ENCODE data around the gene FOXN1. TPM values are rescaled to one million over a fixed set of nuclear protein-coding genes. Genes with fewer than 3 reads are reported as not detected.
"Not testable (repeated sequence)": the region's sequence is repeated elsewhere in the genome, so short reads cannot be mapped to it uniquely, and the experiment has no call there.

Gene FOXN1
- total RNA-seq, 2 donors from 2014 or later: not detected

GRCh38 chr17:28520687-28521086 is 14.5 kb downstream of the FOXN1 start:
- peaks cover 18% of the 10 kb centered on the region for H3K27me3 Mint-ChIP-seq (ENCODE audit: insufficient read depth)
- H3K4me3 Mint-ChIP-seq: no peak overlapping the region
- no peak overlapping the region for H3K27ac Mint-ChIP-seq
- H3K9ac ChIP-seq (ENCODE audit: extremely low read depth, low read length, poor library complexity, severe bottlenecking): no peak overlapping the region
- H3K27ac ChIP-seq (ENCODE audit: low read depth, low read length): no peak overlapping the region
- peaks cover 9% of the 10 kb centered on the region for H3K9me3 Mint-ChIP-seq
- WGBS, 2 experiments (ENCODE audit: insufficient coverage in 1 of 2, insufficient read length in 1 of 2): 75 to 86% methylated on average over 5 to 6 of the region's 6 CpGs
- H3K4me1 Mint-ChIP-seq: no peaks in the 10 kb centered on the region
- H3K4me1 ChIP-seq (ENCODE audit: control insufficient read depth, insufficient read depth, low read length): no peaks in the 10 kb centered on the region
- H3K4me3 ChIP-seq (ENCODE audit: low read length): no peak overlapping the region
- peaks cover 7% of the 10 kb centered on the region for H3K27me3 ChIP-seq (ENCODE audit: control insufficient read depth, insufficient read depth, low read length, poor library complexity, severe bottlenecking)
- H3K9me3 ChIP-seq (ENCODE audit: control insufficient read depth, low read length): peaks cover 1% of the 10 kb centered on the region
- TF ChIP-seq, protein P1, sequence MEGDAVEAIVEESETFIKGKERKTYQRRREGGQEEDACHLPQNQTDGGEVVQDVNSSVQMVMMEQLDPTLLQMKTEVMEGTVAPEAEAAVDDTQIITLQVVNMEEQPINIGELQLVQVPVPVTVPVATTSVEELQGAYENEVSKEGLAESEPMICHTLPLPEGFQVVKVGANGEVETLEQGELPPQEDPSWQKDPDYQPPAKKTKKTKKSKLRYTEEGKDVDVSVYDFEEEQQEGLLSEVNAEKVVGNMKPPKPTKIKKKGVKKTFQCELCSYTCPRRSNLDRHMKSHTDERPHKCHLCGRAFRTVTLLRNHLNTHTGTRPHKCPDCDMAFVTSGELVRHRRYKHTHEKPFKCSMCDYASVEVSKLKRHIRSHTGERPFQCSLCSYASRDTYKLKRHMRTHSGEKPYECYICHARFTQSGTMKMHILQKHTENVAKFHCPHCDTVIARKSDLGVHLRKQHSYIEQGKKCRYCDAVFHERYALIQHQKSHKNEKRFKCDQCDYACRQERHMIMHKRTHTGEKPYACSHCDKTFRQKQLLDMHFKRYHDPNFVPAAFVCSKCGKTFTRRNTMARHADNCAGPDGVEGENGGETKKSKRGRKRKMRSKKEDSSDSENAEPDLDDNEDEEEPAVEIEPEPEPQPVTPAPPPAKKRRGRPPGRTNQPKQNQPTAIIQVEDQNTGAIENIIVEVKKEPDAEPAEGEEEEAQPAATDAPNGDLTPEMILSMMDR (conservative IDR thresholded peaks at IDR 0.05): no peak
- no peaks in the 10 kb centered on the region for H3K36me3 Mint-ChIP-seq (ENCODE audit: low read depth)
- no peak for DNase-seq
- no peaks in the 10 kb centered on the region for H3K36me3 ChIP-seq (ENCODE audit: control insufficient read depth, insufficient read depth, low read length)

GRCh38 chr17:28521311-28522085 is 15.3 kb downstream of the FOXN1 start:
- H3K9me3 Mint-ChIP-seq: peaks cover 3% of the 10 kb centered on the region
- H3K9me3 ChIP-seq (ENCODE audit: control insufficient read depth, low read length): no peaks in the 10 kb centered on the region
- no peak overlapping the region for H3K4me3 ChIP-seq (ENCODE audit: low read length)
- DNase-seq: peak; percentile 80
- H3K27ac Mint-ChIP-seq: no peak overlapping the region
- H3K4me3 Mint-ChIP-seq: no peak overlapping the region
- 63 to 87% methylated on average over 7 to 21 of the region's 21 CpGs for WGBS, 2 experiments (ENCODE audit: insufficient coverage in 1 of 2, insufficient read length in 1 of 2)
- no peaks in the 10 kb centered on the region for H3K36me3 ChIP-seq (ENCODE audit: control insufficient read depth, insufficient read depth, low read length)
- H3K27me3 Mint-ChIP-seq (ENCODE audit: insufficient read depth): peaks cover 12% of the 10 kb centered on the region
- no peak overlapping the region for H3K9ac ChIP-seq (ENCODE audit: extremely low read depth, low read length, poor library complexity, severe bottlenecking)
- no peaks in the 10 kb centered on the region for H3K27me3 ChIP-seq (ENCODE audit: control insufficient read depth, insufficient read depth, low read length, poor library complexity, severe bottlenecking)
- TF ChIP-seq, protein P1 (conservative IDR thresholded peaks at IDR 0.05): no peak
- H3K4me1 Mint-ChIP-seq: no peaks in the 10 kb centered on the region
- H3K36me3 Mint-ChIP-seq (ENCODE audit: low read depth): no peaks in the 10 kb centered on the region
- no peak overlapping the region for H3K27ac ChIP-seq (ENCODE audit: low read depth, low read length)
- H3K4me1 ChIP-seq (ENCODE audit: control insufficient read depth, insufficient read depth, low read length): no peaks in the 10 kb centered on the region

- H3K27ac Mint-ChIP-seq; H3K27me3 Mint-ChIP-seq (ENCODE audit: insufficient read depth); H3K36me3 ChIP-seq (ENCODE audit: control insufficient read depth, insufficient read depth, low read length); H3K36me3 Mint-ChIP-seq (ENCODE audit: low read depth); DNase-seq; H3K27ac ChIP-seq (ENCODE audit: low read depth, low read length); H3K9ac ChIP-seq (ENCODE audit: extremely low read depth, low read length, poor library complexity, severe bottlenecking); H3K27me3 ChIP-seq (ENCODE audit: control insufficient read depth, insufficient read depth, low read length, poor library complexity, severe bottlenecking); H3K9me3 Mint-ChIP-seq; H3K4me3 Mint-ChIP-seq; H3K9me3 ChIP-seq (ENCODE audit: control insufficient read depth, low read length); H3K4me1 Mint-ChIP-seq; H3K4me1 ChIP-seq (ENCODE audit: control insufficient read depth, insufficient read depth, low read length); H3K4me3 ChIP-seq (ENCODE audit: low read length): not testable (repeated sequence)
- 99 to 100% methylated on average over 1 to 4 of the region's 4 CpGs for WGBS, 2 experiments (ENCODE audit: insufficient coverage in 1 of 2, insufficient read length in 1 of 2)
Measured at GRCh38 chr17:28522281-28522680, 16.1 kb downstream of the FOXN1 start.
